ENCODE data around the gene GPSM1. TPM values are rescaled to one million over a fixed set of nuclear protein-coding genes. Genes with fewer than 3 reads are reported as not detected.

Gene GPSM1
- total and polyA plus RNA-seq, 2 donors (not counting 1 experiment from before 2014, with no cell fraction given), result 2.4 to 6.3 TPM

DNA sequence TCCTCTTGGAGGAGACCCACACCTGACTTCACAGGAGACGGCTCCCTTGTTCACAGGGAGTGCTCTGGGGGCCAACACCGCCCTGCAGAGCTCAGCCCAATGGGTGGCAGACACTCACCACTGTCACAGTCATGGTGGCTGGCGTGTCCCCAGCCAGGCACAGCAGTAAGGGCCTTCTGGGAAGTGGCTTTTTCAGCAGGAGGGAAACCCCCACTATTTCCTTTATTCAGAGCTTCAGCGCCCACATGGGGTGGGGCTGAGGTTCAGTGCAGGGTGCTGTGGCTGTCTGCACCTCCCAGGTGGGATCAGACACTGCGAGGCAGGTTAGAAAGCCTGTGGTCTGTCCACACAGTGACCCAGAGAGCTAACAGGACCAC is 76.2 kb downstream of the GPSM1 start:
- Histone ChIP-seq H3K4me3 (ENCODE audit: control extremely low read depth in 1 of 5, extremely low read depth in 1 of 5, insufficient read depth in 1 of 5, low read depth in 2 of 5, low read length in 4 of 5) (peak overlapping the region in 1 of 5 experiments; percentile 2), H3K9ac (ENCODE audit: low read length) (no peak overlapping the region), H3K4me1 (ENCODE audit: control insufficient read depth in 2 of 2, insufficient read depth in 2 of 2, low read length in 2 of 2) (peaks cover 40 to 50% of the 10 kb centered on the region in 2 donors), H3K36me3 (replicated peaks in 1 of 2; ENCODE audit: control extremely low read depth in 1 of 2, control insufficient read depth in 1 of 2, extremely low read depth in 1 of 2, insufficient read depth in 2 of 2, low read length in 1 of 2) (peaks cover 0 to 28% of the 10 kb centered on the region in 2 experiments), H3K9me3 (ENCODE audit: control extremely low read depth in 1 of 3, control insufficient read depth in 2 of 3, insufficient read depth in 1 of 3, low read length in 2 of 3) (no peaks in the 10 kb centered on the region), H3K27ac (ENCODE audit: low read length in 2 of 2) (peak overlapping the region; percentile 58 to 73), H3K79me2 (ENCODE audit: control insufficient read depth, insufficient read depth, low read length) (peaks cover 44% of the 10 kb centered on the region), H4K20me1 (ENCODE audit: control insufficient read depth, insufficient read depth, low read length, poor library complexity, severe bottlenecking) (peaks cover 18% of the 10 kb centered on the region), H3K27me3 (replicated peaks in 1 of 4; ENCODE audit: control extremely low read depth in 1 of 4, control insufficient read depth in 3 of 4, insufficient read depth in 4 of 4, low read length in 3 of 4) (no peaks in the 10 kb centered on the region), H2AFZ (ENCODE audit: insufficient read depth, low read depth, low read length, poor library complexity, severe bottlenecking) (peak overlapping the region; percentile 10), H3K4me2 (replicated peaks; ENCODE audit: low read depth, low read length, poor library complexity, severe bottlenecking) (peak overlapping the region; percentile 70)
- WGBS (ENCODE audit: insufficient coverage), result 5% methylated on average over 4 of the region's 5 CpGs
- Mint-ChIP-seq H3K27ac (peak overlapping the region; percentile 87), H3K9me3 (ENCODE audit: insufficient read depth) (no peaks in the 10 kb centered on the region), H3K27me3 (no peaks in the 10 kb centered on the region), H3K4me1 (peaks cover 50% of the 10 kb centered on the region), H3K4me3 (peak overlapping the region; percentile 49)
- TF ChIP-seq EZH2 (IDR thresholded peaks at IDR 0.05; ENCODE audit: borderline replicate concordance, insufficient read depth, low read depth, low read length, poor library complexity, severe bottlenecking), result no peak
- TF ChIP-seq, protein P1, sequence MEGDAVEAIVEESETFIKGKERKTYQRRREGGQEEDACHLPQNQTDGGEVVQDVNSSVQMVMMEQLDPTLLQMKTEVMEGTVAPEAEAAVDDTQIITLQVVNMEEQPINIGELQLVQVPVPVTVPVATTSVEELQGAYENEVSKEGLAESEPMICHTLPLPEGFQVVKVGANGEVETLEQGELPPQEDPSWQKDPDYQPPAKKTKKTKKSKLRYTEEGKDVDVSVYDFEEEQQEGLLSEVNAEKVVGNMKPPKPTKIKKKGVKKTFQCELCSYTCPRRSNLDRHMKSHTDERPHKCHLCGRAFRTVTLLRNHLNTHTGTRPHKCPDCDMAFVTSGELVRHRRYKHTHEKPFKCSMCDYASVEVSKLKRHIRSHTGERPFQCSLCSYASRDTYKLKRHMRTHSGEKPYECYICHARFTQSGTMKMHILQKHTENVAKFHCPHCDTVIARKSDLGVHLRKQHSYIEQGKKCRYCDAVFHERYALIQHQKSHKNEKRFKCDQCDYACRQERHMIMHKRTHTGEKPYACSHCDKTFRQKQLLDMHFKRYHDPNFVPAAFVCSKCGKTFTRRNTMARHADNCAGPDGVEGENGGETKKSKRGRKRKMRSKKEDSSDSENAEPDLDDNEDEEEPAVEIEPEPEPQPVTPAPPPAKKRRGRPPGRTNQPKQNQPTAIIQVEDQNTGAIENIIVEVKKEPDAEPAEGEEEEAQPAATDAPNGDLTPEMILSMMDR (IDR thresholded peaks at IDR 0.05), result no peak
- DNase-seq (peak; percentile 82), ATAC-seq (ENCODE audit: low read depth) (peak; percentile 57)
- POLR2A ChIA-PET, result interaction anchor here (0.9 to 1.3 kb wide), 2 partner anchors 11 to 40 kb away, joined by 3 to 4 read pairs; partner anchors contain the start of gene DNLZ
- intact Hi-C loops (cut with micrococcal nuclease), result loop anchor here (5.0 kb wide), 1 partner anchor 161 kb away; no protein-coding TSS in a partner anchor
- CTCF ChIA-PET, result no interaction called here

DNA sequence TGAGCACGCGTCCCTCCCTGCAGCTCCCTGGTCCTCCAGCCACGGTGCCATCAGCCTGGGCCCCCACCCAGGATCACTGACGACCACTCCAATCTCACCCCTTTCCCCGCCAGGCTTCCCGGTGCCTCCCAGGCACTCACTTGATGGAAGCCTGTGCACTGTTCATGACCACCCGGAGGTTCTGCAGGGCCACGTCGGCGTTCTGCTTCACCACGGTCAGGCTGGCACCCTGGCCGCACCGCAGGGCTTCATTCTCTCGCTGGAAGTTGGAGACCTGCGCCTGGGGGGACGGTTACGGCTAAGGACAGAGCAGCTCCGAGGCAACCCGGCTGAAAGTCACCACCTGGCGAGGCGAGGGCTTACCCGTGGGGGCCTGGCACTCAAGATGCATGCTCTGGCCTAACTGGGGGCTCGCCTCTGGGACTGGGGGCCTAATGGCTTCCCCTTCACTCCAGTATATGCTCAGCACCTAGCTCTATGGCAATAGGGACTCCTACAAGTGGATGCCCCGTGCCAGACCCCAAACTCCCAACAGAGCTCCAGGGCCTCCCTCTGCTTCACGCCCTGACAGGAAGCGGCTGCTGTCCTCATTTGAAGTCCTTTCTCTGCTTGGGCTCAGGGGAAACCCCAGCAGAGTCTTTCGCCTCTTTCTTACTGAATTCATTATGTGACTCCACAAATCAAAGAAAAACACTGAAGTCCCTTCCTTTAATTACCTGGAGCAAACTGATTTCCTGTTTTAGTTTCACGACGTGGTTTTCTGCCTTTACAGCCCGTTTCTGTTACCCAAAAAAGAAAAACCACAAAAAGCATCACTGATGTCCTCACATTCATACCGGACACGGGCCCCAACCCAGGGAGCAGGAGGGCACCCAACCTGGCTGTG is 76.8 kb downstream of the GPSM1 start:
- Histone ChIP-seq H3K4me3 (ENCODE audit: control extremely low read depth in 1 of 5, extremely low read depth in 1 of 5, insufficient read depth in 1 of 5, low read depth in 2 of 5, low read length in 4 of 5) (peak overlapping the region in 1 of 5 experiments; percentile 2), H3K36me3 (replicated peaks in 1 of 2; ENCODE audit: control extremely low read depth in 1 of 2, control insufficient read depth in 1 of 2, extremely low read depth in 1 of 2, insufficient read depth in 2 of 2, low read length in 1 of 2) (peaks cover 0 to 28% of the 10 kb centered on the region in 2 experiments), H3K9ac (ENCODE audit: low read length) (no peak overlapping the region), H3K4me1 (ENCODE audit: control insufficient read depth in 2 of 2, insufficient read depth in 2 of 2, low read length in 2 of 2) (peaks cover 40 to 50% of the 10 kb centered on the region in 2 donors), H3K9me3 (ENCODE audit: control extremely low read depth in 1 of 3, control insufficient read depth in 2 of 3, insufficient read depth in 1 of 3, low read length in 2 of 3) (no peaks in the 10 kb centered on the region), H3K4me2 (replicated peaks; ENCODE audit: low read depth, low read length, poor library complexity, severe bottlenecking) (peak overlapping the region; percentile 70), H2AFZ (ENCODE audit: insufficient read depth, low read depth, low read length, poor library complexity, severe bottlenecking) (no peak overlapping the region), H3K27ac (ENCODE audit: low read length in 2 of 2) (peak overlapping the region; percentile 58 to 73), H3K27me3 (replicated peaks in 1 of 4; ENCODE audit: control extremely low read depth in 1 of 4, control insufficient read depth in 3 of 4, insufficient read depth in 4 of 4, low read length in 3 of 4) (no peaks in the 10 kb centered on the region), H3K79me2 (ENCODE audit: control insufficient read depth, insufficient read depth, low read length) (peaks cover 44% of the 10 kb centered on the region), H4K20me1 (ENCODE audit: control insufficient read depth, insufficient read depth, low read length, poor library complexity, severe bottlenecking) (peaks cover 12% of the 10 kb centered on the region)
- H3K4me3 Mint-ChIP-seq, result peak overlapping the region; percentile 49
- H3K27ac Mint-ChIP-seq, result peak overlapping the region; percentile 87
- intact Hi-C loops (cut with micrococcal nuclease), result loop anchor here (5.0 kb wide), 1 partner anchor 162 kb away; no protein-coding TSS in a partner anchor
- H3K9me3 Mint-ChIP-seq (ENCODE audit: insufficient read depth), result no peaks in the 10 kb centered on the region
- CTCF ChIA-PET, result no interaction called here
- peaks cover 50% of the 10 kb centered on the region for H3K4me1 Mint-ChIP-seq
- ATAC-seq (ENCODE audit: low read depth), result no peak
- TF ChIP-seq, protein P1 (IDR thresholded peaks at IDR 0.05), result no peak
- TF ChIP-seq EZH2 (IDR thresholded peaks at IDR 0.05; ENCODE audit: borderline replicate concordance, insufficient read depth, low read depth, low read length, poor library complexity, severe bottlenecking), result no peak
- 59% methylated on average over 32 of the region's 32 CpGs for WGBS (ENCODE audit: insufficient coverage)
- no peaks in the 10 kb centered on the region for H3K27me3 Mint-ChIP-seq
- POLR2A ChIA-PET, result interaction anchor here (0.9 to 1.3 kb wide), 2 partner anchors 11 to 41 kb away, joined by 3 to 4 read pairs; partner anchors contain the start of gene DNLZ
- peak; percentile 48 for DNase-seq

Measured in B cell (primary cell).